ENCODE measurements around the gene CFHR4.
"Not testable (repeated sequence)": the region's sequence is repeated elsewhere in the genome, so short reads cannot be mapped to it uniquely, and the experiment has no call there.

Gene CFHR4

DNA sequence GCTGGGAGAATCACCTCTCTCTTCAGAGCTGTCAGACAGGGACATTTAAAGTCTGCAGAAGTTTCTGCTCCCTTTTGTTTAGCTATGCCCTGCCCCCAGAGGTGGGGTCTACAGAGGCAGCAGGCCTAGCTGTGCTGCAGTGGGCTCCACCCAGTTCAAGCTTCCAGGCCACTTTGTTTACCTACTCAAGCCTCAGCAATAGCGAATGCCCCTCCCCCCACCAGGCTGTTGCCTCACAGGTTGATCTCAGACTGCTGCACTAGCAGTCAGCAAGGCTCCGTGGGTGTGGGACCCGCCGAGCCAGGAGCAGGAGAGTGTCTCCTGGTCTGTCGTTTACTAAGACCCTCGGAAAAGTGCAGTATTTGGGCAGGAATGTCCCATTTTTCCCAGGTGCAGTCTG, 53.6 kb downstream of the CFHR4 start:
- not testable (repeated sequence) for DNase-seq (ENCODE audit: low spot score)

DNA sequence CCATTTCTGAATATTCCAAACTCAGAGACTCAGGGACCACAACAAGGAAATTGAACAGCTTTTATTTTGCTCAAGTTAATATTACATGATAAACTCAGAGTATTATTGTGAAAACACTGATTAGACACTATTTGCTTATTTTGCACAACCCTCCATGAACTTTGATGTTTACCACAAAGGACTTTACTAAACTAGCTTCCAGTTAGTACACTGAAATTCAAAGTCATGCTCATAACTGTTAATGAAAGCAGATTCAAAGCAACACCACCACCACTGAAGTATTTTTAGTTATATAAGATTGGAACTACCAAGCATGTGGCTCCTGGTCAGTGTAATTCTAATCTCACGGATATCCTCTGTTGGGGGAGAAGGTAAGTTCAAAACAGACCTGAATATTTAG, 55.7 kb downstream of the CFHR4 start, which contains the start of gene CFHR2:
Gene CFHR2, plus strand, starts transcription at position 171 of the 400 bp plus-strand sequence. Its CDS starts 143 bp downstream, at position 314.
- DNase-seq (ENCODE audit: low spot score) = not testable (repeated sequence)

DNA sequence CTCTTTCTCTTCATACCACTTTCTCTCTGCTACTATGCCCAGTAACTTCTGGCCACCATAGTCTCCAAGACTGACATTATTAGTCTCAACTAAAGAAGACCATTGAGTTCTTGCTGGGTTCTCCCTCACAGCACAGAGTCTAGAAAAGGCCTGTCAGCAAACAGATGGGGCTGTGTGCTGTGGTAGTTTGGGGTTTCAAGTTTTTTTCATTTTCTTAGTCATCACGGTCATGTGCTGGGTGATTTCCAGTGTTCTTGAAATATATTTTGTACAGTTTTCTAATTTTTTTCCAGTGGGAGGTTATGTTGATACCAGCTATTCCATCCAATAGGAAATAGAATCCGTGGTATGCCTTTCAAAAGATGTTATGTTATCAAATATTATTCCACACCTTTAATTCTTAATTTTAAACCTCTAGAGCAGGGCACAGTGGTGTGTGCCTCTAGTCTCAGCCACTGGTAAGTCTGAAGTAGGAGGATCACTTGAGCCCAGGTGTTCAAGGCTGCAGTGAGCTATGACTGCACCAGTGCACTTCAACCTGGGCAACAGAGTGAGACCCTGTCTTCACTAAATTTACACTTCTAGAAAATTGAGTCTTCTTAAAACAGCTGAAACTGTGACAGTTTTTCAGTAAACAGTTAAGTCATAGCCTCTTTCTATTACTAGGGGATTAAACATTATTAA, 64.0 kb downstream of the CFHR4 start:
- no peak for DNase-seq (ENCODE audit: low spot score)

DNA sequence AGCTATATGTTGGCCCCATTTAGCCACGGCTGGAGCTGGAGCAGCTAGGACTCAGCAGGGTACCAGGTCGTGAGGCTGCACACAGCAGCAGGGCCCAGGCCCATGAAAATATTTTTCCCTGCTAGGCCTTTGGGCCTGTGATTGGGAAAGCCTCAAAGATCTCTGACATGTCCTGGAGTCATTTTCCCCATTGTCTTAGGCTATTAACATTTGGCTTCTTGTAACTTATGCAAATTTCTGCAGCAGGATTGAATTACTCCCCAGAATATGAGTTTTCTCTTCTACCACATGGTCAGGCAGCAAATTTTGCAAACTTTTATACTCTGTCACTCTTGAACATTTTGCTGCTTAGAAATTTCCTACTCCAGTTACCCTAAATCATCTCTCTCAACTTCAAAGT, 66.9 kb downstream of the CFHR4 start:
- no peak for DNase-seq (ENCODE audit: low spot score)

DNA sequence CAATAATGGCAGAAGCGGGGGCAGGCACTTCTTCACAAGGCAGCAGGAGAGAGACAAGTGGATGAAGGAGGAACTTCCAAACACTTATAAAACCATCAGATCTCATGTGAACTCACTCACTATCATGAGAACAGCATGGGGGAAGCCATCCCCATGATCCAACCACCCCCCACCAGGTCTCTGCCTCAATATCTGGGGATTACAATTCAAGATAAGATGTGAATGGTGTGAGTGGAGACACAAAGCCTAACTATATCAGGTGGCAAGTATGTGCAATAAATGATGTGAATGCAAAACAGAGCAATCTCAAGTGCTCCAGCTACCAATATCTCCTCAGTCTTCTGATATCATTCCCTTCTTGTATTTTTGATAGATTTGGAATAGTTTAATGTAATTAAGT, 68.1 kb downstream of the CFHR4 start:
- no peak for DNase-seq (ENCODE audit: low spot score)

DNA sequence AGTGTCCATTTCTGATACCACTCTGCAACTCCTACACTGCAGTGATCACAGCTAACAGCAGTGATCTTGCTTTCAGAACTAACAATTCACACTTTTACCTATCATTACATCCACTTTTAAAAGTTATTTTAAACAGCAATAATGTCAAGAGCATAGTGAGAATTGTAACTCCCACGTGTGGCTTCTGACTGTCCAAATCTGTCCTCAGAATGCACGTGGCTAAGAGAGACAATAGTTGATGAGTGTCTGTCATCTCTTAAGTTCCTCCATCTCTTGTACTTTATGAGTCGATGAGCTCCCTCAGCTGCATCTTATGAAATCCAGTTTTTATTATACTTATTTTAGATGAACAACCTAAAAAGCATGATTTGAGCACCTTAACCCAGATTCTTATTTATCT, 73.0 kb downstream of the CFHR4 start:
- DNase-seq (ENCODE audit: low spot score) = no peak
